ENCODE data around the gene IPO13.

Gene IPO13

DNA sequence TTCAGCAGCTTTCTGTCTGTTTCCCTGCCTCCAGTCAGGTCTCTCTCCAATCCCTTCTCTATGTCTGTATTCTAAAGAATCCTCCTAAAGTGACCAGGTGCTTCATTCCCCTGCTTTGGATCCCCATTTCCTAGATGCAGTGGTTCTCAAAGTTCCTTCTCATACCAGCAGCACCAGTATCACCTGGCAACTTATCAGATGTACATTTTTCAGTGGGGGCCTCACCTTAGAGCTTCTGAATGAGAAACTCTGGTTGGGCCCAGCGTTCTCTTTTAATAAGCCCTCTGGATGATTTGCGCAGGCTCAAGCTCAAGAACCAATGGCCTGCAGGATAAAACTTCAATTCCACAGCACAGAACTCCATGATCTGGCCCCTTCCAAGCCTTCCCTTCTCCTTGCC is 38.5 kb upstream of the IPO13 start:
- Histone ChIP-seq H3K27ac (no peak overlapping the region), H3K9ac (no peak overlapping the region), H4K20me1 (no peaks in the 10 kb centered on the region), H3K36me3 (peaks cover 0 to 51% (median 14%) of the 10 kb centered on the region in 11 experiments; a peak in 12 of 22 replicates), H3K4me3 (no peak overlapping the region), H3K4me2 (no peak overlapping the region), H3K9me3 (replicated peaks in 1 of 11) (no peaks in the 10 kb centered on the region), H3K27me3 (no peaks in the 10 kb centered on the region), H3K4me1 (peaks cover 0 to 13% (median 10%) of the 10 kb centered on the region in 10 experiments; a peak in 17 of 20 replicates)
- TF ChIP-seq Cebpa-rat (IDR thresholded peaks at IDR 0.05) = no peak

DNA sequence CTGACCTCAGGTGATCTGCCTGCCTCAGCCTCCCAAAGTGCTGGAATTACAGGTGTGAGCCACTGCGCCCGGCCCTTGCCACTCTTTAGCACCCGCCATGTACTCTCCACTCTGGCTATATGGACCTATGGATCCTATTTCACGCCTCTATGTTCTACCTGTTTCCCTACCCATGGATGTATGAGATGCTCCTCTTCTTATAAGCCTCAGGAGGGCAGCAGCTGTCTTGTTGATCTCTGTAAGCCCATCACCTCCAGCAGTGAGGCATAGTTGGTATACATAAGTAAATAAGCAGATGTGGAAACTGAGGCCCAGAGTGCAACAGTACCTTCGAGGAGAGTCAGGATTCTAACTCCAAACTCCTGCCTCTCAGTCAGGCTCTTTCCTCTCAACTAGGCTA is 37.9 kb upstream of the IPO13 start:
- no peaks in the 10 kb centered on the region for H3K27me3 ChIP-seq
- H3K4me2 ChIP-seq = no peak overlapping the region
- peaks cover 0 to 7% (median 4%) of the 10 kb centered on the region in 10 experiments; a peak in 7 of 20 replicates for H3K4me1 ChIP-seq
- no peak for TF ChIP-seq Cebpa-rat (IDR thresholded peaks at IDR 0.05)
- no peaks in the 10 kb centered on the region for H4K20me1 ChIP-seq
- no peak overlapping the region for H3K4me3 ChIP-seq
- H3K27ac ChIP-seq = no peak overlapping the region
- H3K36me3 ChIP-seq = peaks cover 0 to 54% (median 14%) of the 10 kb centered on the region in 11 experiments; a peak in 12 of 22 replicates
- H3K9me3 ChIP-seq (replicated peaks in 1 of 11) = no peaks in the 10 kb centered on the region
- no peak overlapping the region for H3K9ac ChIP-seq

DNA sequence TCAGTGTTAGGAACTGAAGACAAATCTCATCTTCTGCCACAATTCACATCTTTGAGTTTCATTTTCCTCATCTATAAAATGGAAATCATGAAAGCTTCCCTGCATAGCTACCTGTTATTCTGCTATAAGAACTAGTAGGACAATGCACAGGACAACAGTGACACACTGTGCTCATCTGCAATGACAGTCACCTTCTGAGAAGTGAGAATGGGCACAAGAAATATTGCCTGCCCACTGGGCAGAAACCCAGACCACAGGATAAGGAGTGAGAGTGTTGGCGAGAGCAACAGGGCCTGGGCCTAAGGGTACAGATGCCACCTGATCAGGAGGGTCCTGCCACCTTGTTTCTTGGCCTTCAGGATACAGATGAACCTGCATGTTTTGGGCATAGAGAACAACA is 36.4 kb upstream of the IPO13 start:
- TF ChIP-seq Cebpa-rat (IDR thresholded peaks at IDR 0.05) = no peak

GRCh38 chr1:43912607-43913006 is 34.1 kb upstream of the IPO13 start:
- Histone ChIP-seq H3K4me2 (no peak overlapping the region), H3K9ac (no peak overlapping the region; a peak in 1 of 22 replicates), H4K20me1 (no peaks in the 10 kb centered on the region), H3K9me3 (replicated peaks in 1 of 11) (no peaks in the 10 kb centered on the region), H3K27me3 (no peaks in the 10 kb centered on the region), H3K36me3 (peaks cover 0 to 43% (median 9%) of the 10 kb centered on the region in 11 experiments; a peak in 10 of 22 replicates), H3K27ac (no peak overlapping the region), H3K4me1 (no peaks in the 10 kb centered on the region), H3K4me3 (no peak overlapping the region)
- TF ChIP-seq Cebpa-rat (IDR thresholded peaks at IDR 0.05) = no peak

More for the DNA sequence above, 36.4 kb upstream of the IPO13 start:
- H4K20me1 ChIP-seq = no peaks in the 10 kb centered on the region
- no peak overlapping the region for H3K9ac ChIP-seq
- H3K4me2 ChIP-seq = no peak overlapping the region
- no peak overlapping the region for H3K27ac ChIP-seq
- H3K4me3 ChIP-seq = no peak overlapping the region
- H3K9me3 ChIP-seq (replicated peaks in 1 of 11) = no peaks in the 10 kb centered on the region
- no peaks in the 10 kb centered on the region for H3K4me1 ChIP-seq
- H3K36me3 ChIP-seq = peaks cover 0 to 50% (median 11%) of the 10 kb centered on the region in 11 experiments; a peak in 10 of 22 replicates
- no peaks in the 10 kb centered on the region for H3K27me3 ChIP-seq

DNA sequence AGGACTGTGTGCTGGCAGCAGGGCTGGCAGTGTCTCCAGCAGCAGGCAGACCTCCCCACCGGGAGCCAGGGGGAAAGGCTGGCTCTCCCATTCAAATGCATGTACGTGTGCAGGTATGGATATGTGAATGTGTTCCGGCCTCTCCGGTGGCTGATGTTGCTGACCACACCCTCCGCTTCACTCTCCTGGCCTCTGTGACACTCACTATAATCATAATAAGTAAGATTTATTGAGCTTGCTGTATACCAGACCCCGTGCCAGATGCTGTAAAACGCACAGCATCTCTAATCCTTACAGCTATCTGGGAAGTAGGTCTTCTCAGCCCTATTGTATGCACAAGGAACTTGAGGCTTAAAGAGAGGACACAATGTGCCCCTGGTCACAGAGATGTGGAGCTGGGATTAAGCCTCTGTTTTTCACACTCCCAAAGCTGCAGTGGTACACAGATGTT is 33.7 kb upstream of the IPO13 start:
- Histone ChIP-seq H3K9me3 (replicated peaks in 1 of 11) (no peaks in the 10 kb centered on the region), H3K4me1 (no peaks in the 10 kb centered on the region), H3K27ac (no peak overlapping the region), H3K36me3 (peaks cover 0 to 38% (median 9%) of the 10 kb centered on the region in 11 experiments; a peak in 10 of 22 replicates), H3K4me3 (no peak overlapping the region), H4K20me1 (no peaks in the 10 kb centered on the region), H3K27me3 (no peaks in the 10 kb centered on the region), H3K9ac (no peak overlapping the region; a peak in 1 of 22 replicates), H3K4me2 (no peak overlapping the region)
- TF ChIP-seq Cebpa-rat (IDR thresholded peaks at IDR 0.05) = no peak

GRCh38 chr1:43913666-43914360 is 32.9 kb upstream of the IPO13 start:
- Histone ChIP-seq H4K20me1 (no peaks in the 10 kb centered on the region), H3K36me3 (peaks cover 0 to 33% (median 9%) of the 10 kb centered on the region in 11 experiments; a peak in 10 of 22 replicates), H3K27me3 (no peaks in the 10 kb centered on the region), H3K4me3 (no peak overlapping the region), H3K9ac (no peak overlapping the region), H3K9me3 (replicated peaks in 1 of 11) (no peaks in the 10 kb centered on the region), H3K4me2 (no peak overlapping the region), H3K27ac (no peak overlapping the region), H3K4me1 (no peaks in the 10 kb centered on the region)
- TF ChIP-seq Cebpa-rat (IDR thresholded peaks at IDR 0.05) = no peak

- no peak for TF ChIP-seq Cebpa-rat (IDR thresholded peaks at IDR 0.05)
- Histone ChIP-seq H3K4me2 (no peak overlapping the region), H4K20me1 (no peaks in the 10 kb centered on the region), H3K27me3 (no peaks in the 10 kb centered on the region), H3K9me3 (replicated peaks in 1 of 11) (no peaks in the 10 kb centered on the region), H3K36me3 (peaks cover 0 to 27% (median 9%) of the 10 kb centered on the region in 11 experiments; a peak in 10 of 22 replicates), H3K4me3 (no peak overlapping the region), H3K27ac (no peak overlapping the region), H3K9ac (no peak overlapping the region), H3K4me1 (peaks cover 0 to 5% (median 2%) of the 10 kb centered on the region in 10 experiments; a peak in 8 of 20 replicates)
Measured at GRCh38 chr1:43914576-43915525, 31.9 kb upstream of the IPO13 start.

DNA sequence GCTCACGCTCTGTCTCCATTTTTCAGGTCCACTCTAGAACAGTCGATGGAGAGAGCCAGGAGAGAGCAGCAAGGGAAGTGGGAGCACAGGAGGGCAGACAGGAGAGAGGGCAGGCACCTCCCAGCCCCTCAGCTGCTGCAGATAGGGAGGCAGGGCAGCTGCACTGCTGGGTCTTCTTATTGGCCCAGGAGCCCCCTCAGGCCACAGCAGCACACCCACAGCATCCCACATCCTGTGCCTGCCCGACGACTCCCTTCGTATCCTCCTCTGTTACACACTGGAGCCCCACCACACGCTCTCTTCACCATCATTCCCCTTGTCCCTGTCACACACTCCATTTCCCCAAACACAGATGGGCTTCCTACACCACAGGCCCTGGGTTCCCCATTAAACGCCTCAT is 26.8 kb upstream of the IPO13 start:
- H3K9me3 ChIP-seq (replicated peaks in 1 of 11) = no peaks in the 10 kb centered on the region
- H3K27me3 ChIP-seq = no peaks in the 10 kb centered on the region
- no peaks in the 10 kb centered on the region; a peak in 1 of 22 replicates for H4K20me1 ChIP-seq
- H3K4me2 ChIP-seq = peak overlapping the region in 4 of 11 experiments; percentile 22 to 48 (median 34); a peak in 7 of 22 replicates
- no peak overlapping the region; a peak in 1 of 22 replicates for H3K27ac ChIP-seq
- no peak overlapping the region for H3K4me3 ChIP-seq
- peaks cover 0 to 34% (median 4%) of the 10 kb centered on the region in 11 experiments; a peak in 8 of 22 replicates for H3K36me3 ChIP-seq
- H3K9ac ChIP-seq = no peak overlapping the region
- no peak for TF ChIP-seq Cebpa-rat (IDR thresholded peaks at IDR 0.05)
- peaks cover 0 to 10% (median 3%) of the 10 kb centered on the region in 10 experiments; a peak in 8 of 20 replicates for H3K4me1 ChIP-seq

DNA sequence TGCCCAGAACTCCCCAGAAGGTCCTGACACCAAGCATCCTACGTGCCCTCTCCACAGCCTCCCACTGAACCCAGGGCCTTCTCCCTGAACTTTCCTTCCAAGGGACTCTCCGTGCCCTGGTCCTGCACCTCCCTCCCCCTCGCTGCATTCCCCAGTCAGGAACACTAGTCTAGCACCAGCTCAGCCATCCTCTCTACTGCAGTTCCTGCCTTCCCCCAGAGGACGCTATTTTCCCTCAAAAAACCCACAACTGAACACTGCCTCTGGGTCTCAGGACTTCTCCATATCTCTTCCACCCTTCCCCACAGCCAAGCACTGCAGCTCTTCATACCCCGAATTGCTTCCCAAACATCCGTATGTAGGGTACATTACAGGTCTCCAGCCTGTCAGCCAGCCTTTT is 25.7 kb upstream of the IPO13 start:
- Histone ChIP-seq H3K9ac (no peak overlapping the region), H3K27ac (no peak overlapping the region), H3K4me2 (no peak overlapping the region), H3K4me3 (no peak overlapping the region), H3K9me3 (replicated peaks in 1 of 11) (no peaks in the 10 kb centered on the region), H4K20me1 (no peaks in the 10 kb centered on the region; a peak in 1 of 22 replicates), H3K36me3 (peaks cover 0 to 43% (median 13%) of the 10 kb centered on the region in 11 experiments; a peak in 14 of 22 replicates), H3K27me3 (no peaks in the 10 kb centered on the region), H3K4me1 (peaks cover 0 to 10% (median 3%) of the 10 kb centered on the region in 10 experiments; a peak in 8 of 20 replicates)
- TF ChIP-seq Cebpa-rat (IDR thresholded peaks at IDR 0.05) = no peak

Measured in BLaER1 treated with 17β-estradiol and CSF1 and Interleukin-3, amounts not matched to agents 10 nM and 100 nM (cell line).